ENCODE data around the gene SLC22A12.

The SLC22A12 gene

DNA sequence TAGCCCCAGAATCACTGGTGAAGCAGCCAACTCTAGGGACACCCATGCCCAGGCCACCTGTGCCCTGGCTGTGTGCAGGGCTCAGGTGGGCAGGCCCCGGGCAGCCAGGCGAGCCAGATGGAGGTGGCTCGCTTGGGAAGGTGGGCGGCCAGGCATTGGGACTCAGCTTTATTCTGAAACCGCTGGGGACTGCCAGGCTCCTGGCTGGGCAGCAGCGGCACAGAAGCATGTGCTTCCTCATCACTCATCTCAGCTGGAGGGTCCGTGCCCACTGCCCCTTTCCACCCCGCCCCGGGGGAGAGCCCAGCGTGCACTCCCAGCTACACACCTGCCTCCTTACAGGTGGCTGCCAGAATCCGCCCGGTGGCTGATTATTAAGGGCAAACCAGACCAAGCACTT, 27.1 kb upstream of the SLC22A12 start:
- no peak for DNase-seq (ENCODE audit: low spot score)

DNA sequence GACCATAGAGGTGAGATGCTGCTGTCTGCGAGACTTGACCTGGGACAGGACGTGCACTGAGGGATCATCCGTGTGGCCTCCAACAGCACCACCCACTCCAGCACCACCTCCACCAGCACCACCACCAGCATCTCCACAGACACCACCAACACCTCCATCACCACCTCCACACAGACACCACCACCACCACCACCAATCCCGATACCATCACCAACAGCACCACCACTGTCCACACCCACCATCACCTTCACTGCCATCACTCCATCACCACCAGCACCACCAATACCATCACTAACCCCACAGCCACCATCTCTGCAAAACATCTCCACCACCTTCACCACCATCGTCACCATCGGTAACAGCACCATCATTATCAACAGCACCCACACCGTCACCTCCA, 26.6 kb upstream of the SLC22A12 start:
- no peak for DNase-seq (ENCODE audit: low spot score)

- DNase-seq (ENCODE audit: low spot score), result no peak
These were observed 25.8 kb upstream of the SLC22A12 start for GRCh38 chr11:64564947-64565889.

GRCh38 chr11:64566042-64566914, 24.7 kb upstream of the SLC22A12 start:
- DNase-seq (ENCODE audit: low spot score), result peak; percentile 77

- DNase-seq (ENCODE audit: low spot score), result no peak
These were observed 23.8 kb upstream of the SLC22A12 start for GRCh38 chr11:64566915-64567891.

- no peak for DNase-seq (ENCODE audit: low spot score)
These were observed 22.9 kb upstream of the SLC22A12 start for GRCh38 chr11:64568041-64568571.

DNA sequence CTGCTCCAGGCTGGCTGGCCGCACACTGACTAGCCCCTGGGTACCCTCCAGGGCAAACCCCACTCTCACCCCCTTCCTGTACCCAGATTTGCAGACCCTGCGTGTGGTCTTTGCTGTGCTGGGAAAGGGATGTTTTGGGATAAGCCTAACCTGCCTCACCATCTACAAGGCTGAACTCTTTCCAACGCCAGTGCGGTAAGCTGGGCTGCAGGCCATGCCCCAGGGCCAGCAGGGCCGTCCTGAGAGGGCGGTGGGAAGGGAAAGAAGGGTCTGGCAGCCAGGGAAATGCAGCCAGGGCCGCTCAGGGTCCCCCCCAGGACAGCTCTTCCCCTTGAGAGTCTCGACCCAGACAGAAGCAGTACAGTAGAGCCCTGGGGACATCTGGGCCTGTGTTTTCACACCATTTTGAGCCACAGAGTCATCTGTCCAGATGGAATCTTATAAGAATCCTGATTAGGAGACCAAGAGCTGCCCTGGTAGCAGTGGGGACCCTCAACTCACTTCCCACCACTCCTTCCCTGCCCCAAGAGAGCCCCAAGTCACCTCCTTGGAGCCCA, 22.4 kb upstream of the SLC22A12 start:
- DNase-seq (ENCODE audit: low spot score), result no peak

DNA sequence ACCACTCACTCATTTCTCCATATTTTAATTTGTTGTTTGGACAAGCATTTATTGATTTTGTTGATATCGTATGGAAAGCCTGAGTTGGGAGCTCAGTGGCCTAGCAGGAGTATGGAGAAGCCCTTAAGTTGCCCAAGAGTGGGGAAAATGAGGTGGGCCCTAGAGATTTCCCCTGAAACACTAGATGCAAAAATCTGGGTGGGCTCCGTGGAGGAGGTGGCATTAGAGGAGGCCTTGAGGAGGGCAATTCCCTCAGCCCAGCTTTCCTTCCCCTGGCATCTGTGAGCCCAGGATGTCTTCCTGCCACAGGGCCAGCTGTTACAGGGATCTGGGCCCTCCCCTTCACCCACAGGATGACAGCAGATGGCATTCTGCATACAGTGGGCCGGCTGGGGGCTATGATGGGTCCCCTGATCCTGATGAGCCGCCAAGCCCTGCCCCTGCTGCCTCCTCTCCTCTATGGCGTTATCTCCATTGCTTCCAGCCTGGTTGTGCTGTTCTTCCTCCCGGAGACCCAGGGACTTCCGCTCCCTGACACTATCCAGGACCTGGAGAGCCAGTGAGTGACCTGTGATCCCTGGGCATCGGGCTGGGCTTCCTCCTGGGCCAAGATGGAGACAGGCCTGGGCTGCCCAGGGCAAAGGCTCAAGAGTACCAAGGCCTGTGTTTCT, 21.6 kb upstream of the SLC22A12 start:
- no peak for DNase-seq (ENCODE audit: low spot score)

DNA sequence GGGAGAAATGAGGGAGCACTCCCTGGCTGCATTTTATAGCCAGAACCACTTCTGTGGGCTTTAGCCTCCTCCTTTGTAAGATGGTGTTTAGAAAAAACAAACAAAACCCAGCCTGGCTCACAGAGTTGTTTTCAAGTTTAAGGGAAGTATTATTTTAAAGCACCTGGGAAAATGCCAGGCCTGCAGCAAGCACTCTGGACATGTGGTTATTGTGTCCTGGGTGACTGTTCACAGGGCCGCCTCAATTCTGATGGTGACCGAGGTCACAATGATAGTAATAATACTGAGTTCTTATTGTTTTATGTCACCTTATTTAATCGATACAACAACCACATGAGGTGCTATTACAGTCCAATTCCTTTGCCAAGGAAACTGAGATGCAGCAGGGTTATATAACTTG, 20.7 kb upstream of the SLC22A12 start:
- no peak for DNase-seq (ENCODE audit: low spot score)

- DNase-seq (ENCODE audit: low spot score), result no peak
These were observed 20.0 kb upstream of the SLC22A12 start for GRCh38 chr11:64571050-64571409.

- DNase-seq (ENCODE audit: low spot score), result no peak
These were observed 19.5 kb upstream of the SLC22A12 start for GRCh38 chr11:64571410-64572091.

DNA sequence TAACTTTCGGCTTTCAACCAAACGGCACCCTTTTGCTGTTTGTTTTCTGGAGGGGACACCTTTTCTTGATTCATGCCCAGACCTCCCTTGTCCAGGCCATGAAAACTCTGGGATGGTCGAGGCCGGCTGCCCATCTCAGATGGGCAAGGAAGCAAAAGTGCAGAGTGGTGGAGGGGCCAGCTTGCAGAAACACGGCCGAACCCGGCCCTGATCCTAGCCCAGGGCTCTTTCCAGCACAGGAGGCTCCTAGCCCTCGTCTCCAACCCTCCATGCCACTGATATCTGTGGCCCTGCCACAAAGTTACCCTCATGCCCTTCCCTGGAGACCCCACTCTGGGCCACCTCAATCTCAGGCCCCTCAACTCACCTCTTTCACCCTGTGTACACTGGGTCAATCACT, 18.9 kb upstream of the SLC22A12 start:
- DNase-seq (ENCODE audit: low spot score), result no peak

- no peak for DNase-seq (ENCODE audit: low spot score)
These were observed 13.8 kb upstream of the SLC22A12 start for GRCh38 chr11:64577202-64577601.

- no peak for DNase-seq (ENCODE audit: low spot score)
These were observed 10.6 kb upstream of the SLC22A12 start for GRCh38 chr11:64580412-64580811.

GRCh38 chr11:64581057-64581523, 9.9 kb upstream of the SLC22A12 start:
- DNase-seq (ENCODE audit: low spot score), result no peak

DNA sequence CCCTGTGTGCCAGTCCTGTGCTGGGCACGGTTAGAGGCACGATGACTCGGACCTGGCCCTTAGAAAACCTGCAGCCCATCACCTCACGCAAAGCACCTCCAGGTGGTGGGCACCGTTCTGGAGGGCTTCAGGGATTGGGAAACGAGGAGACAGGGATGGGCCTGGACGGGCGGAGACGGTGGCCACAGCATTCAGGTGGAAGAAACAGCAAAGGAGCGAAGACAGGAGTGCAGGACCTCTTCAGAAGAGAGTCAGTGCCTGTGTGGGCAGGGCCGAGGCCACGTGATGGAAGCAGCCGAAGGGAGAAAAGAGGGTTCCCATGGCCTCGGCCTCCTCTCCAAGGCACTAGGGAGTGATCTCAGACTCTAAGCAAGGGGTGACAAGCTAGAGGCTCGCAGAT, 8.1 kb upstream of the SLC22A12 start:
- DNase-seq (ENCODE audit: low spot score), result no peak

GRCh38 chr11:64583296-64584262, 7.4 kb upstream of the SLC22A12 start:
- DNase-seq (ENCODE audit: low spot score), result no peak

- no peak for DNase-seq (ENCODE audit: low spot score)
These were observed 5.9 kb upstream of the SLC22A12 start for GRCh38 chr11:64585150-64585549.

DNA sequence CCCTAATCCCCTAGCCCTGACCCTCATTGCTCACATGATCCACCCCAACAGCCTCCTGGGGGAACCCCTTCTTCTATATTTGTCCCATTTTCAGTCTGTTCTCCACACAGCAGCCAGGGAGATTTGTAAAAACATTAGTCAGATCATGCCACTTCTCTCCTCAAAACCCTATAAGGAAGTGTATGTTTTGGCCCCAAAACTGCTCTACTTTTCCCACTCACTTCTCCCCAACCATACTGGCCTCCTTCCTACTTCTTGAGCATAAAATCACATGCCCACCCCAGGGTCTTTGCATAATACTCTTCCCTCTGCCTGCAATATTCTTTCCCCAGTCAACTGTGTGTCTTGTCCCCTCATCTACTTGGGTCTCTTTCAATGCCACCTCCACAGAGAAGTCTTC, 4.7 kb upstream of the SLC22A12 start:
- DNase-seq (ENCODE audit: low spot score), result no peak
